GM21825 (cell line): ENCODE results near the gene ARHGAP36.

ENCODE experiments used
- ATAC-seq: cut with Tn5 transposase; IDR thresholded peaks from one replicate; pipeline ENCODE4 v1.9.1; 2021; ENCODE audit warnings: mild to moderate bottlenecking, moderate library complexity; ENCODE audit not compliant: unreplicated experiment

ARHGAP36 gene

GRCh38 chrX:131068945-131069719, 11.0 kb downstream of the ARHGAP36 start:
- ATAC-seq = no peak

- no peak for ATAC-seq
Observed at GRCh38 chrX:131072871-131073571, 14.9 kb downstream of the ARHGAP36 start.

- no peak for ATAC-seq
Observed at GRCh38 chrX:131073607-131074006, 15.5 kb downstream of the ARHGAP36 start.

GRCh38 chrX:131081772-131082740, 23.9 kb downstream of the ARHGAP36 start:
- no peak for ATAC-seq

GRCh38 chrX:131083510-131084142, 25.5 kb downstream of the ARHGAP36 start:
- ATAC-seq = no peak

GRCh38 chrX:131084145-131084544, 26.0 kb downstream of the ARHGAP36 start:
- no peak for ATAC-seq

GRCh38 chrX:131136776-131137175, 78.6 kb downstream of the ARHGAP36 start:
- ATAC-seq = no peak

- ATAC-seq = no peak
Observed at GRCh38 chrX:131139072-131139471, 80.9 kb downstream of the ARHGAP36 start.
